Sigmoid colon (tissue), 7 donors: ENCODE measurements around the gene VASP. TPM values are rescaled to one million over a fixed set of nuclear protein-coding genes. Genes with fewer than 3 reads are reported as not detected.

Experiments
- DNase-seq: peaks from one replicate; pipeline ENCODE4 v3.0.0-alpha.2; 2019
- H3K27ac ChIP-seq, 4 donors: fragments of 200-600 bp; sonication (generic); one replicate each; pipeline ENCODE4 v1.5.1; 2016 to 2019; ENCODE audit warnings: mild to moderate bottlenecking in 1 of 4
- H3K27me3 ChIP-seq, 3 donors: fragments of 200-600 bp; sonication (generic); one replicate each; pipeline ENCODE4 v1.5.1; 2019; ENCODE audit warnings: mild to moderate bottlenecking in 1 of 3
- H3K36me3 ChIP-seq, 4 donors: fragments of 200-600 bp; sonication (generic); one replicate each; pipeline ENCODE4 v1.5.1; 2016 to 2019
- H3K4me1 ChIP-seq, 4 donors: fragments of 200-600 bp; sonication (generic); one replicate each; pipeline ENCODE4 v1.5.1; 2017 to 2019
- H3K4me3 ChIP-seq, 4 donors: fragments of 200-600 bp; sonication (generic); one replicate each; pipeline ENCODE4 v1.5.1; 2017 to 2019; ENCODE audit warnings: mild to moderate bottlenecking in 2 of 4, moderate library complexity in 1 of 4
- H3K9me3 ChIP-seq, 4 donors: fragments of 200-600 bp in 3 of 4; sonication (generic) in 3 of 4; one replicate each; pipeline versions ENCODE4 v1.5.1 to v1.6.1; 2013 to 2019
- EP300 ChIP-seq, 4 donors: sonication (generic); formaldehyde crosslinking; IDR thresholded peaks; one replicate each; pipeline ENCODE4 v1.6.1; 2017; ENCODE audit warnings: antibody characterized with exemption in 4 of 4
- POLR2A ChIP-seq, 2 donors: fragments of 450-650 bp; IDR thresholded peaks; one replicate each; pipeline ENCODE4 v1.6.1; 2016; ENCODE audit warnings: antibody characterized with exemption in 2 of 2, mild to moderate bottlenecking in 2 of 2, moderate library complexity in 2 of 2
- POLR2AphosphoS5 ChIP-seq, 4 donors: sonication (generic); formaldehyde crosslinking; IDR thresholded peaks; one replicate each; pipeline ENCODE4 v1.6.1; 2017; ENCODE audit warnings: antibody characterized with exemption in 4 of 4
- WGBS, 2 donors: extraction: QIAGEN DNeasy Blood & Tissue Kit; methylation state at CpG; one replicate each; pipeline ENCODE4 v1.1.7; 2013; 5-methylcytosine and 5-hydroxymethylcytosine counted together
- intact Hi-C: fragments of 100-400 bp; cut with DNase I; formaldehyde crosslinking; loops from one replicate; pipeline ENCODE4 v1.15.1; 2023
- polyA plus RNA-seq, 3 donors: library from polyadenylated mRNA; stranded (reverse); fragments of 200-250 nt; gene quantifications; one replicate each; pipeline ENCODE4 v1.2.3, GENCODE V29; 2013
- total RNA-seq, 4 donors: library from RNA; depleted of rRNA; stranded (reverse); fragments of >200 nt; gene quantifications; one replicate each; pipeline ENCODE4 v1.1.0, GENCODE V29; 2016
- TF ChIP-seq, protein P1 (sequence below), 4 experiments: fragments of 450-650 bp in 3 of 4; fragments of 200-600 bp in 1 of 4; IDR thresholded peaks; one replicate each; pipeline ENCODE4 v1.5.1; 2016 to 2019; ENCODE audit warnings: antibody characterized with exemption in 4 of 4, mild to moderate bottlenecking in 3 of 4, moderate library complexity in 2 of 4
- donor health status: healthy with polysubstance abuse.
- donor health status: Bipolar disorder and iron deficiency.
- donor health status: healthy.

VASP gene
- total and polyA plus RNA-seq, 7 donors: 101 to 223 (median 160) TPM

DNA sequence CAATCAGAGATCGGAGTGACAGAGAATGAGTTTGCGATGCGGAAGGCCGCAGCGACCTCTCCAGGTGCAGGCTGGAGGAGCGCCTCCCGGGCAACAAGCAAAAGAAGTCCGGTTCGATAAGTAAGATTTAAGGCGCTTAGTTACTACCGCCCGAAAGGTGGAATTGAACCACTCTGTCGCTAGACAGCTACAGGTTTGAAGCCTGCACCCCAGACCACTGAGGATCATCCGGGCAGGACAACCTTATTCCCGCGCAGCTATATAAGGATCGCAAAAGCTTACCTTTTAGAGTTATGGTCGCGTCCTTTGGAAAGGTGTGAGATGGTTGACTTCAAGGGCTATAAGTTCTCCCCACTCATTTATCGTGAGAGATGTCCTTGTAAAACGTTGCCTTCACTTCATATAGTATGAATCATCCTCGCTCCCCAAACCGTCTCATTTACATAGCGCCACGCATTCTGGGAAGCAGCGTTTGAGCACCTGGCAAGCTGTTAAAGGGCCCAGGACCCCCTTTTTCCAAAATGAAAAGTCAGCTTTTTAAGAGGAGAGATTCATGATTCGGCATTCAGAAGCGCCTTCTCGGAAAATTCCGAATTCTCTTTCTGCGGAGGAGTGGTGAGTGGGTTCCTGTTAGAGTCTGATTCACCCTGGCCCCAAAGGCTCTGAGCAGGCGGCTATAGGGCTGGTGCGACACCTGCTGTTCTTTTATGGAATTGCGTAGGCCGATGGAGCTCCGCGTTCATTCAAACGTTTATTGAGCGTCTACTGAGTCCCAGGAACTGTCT is 28.6 kb upstream of the VASP start:
- DNase-seq: peak; percentile 91
- TF ChIP-seq, protein P1, sequence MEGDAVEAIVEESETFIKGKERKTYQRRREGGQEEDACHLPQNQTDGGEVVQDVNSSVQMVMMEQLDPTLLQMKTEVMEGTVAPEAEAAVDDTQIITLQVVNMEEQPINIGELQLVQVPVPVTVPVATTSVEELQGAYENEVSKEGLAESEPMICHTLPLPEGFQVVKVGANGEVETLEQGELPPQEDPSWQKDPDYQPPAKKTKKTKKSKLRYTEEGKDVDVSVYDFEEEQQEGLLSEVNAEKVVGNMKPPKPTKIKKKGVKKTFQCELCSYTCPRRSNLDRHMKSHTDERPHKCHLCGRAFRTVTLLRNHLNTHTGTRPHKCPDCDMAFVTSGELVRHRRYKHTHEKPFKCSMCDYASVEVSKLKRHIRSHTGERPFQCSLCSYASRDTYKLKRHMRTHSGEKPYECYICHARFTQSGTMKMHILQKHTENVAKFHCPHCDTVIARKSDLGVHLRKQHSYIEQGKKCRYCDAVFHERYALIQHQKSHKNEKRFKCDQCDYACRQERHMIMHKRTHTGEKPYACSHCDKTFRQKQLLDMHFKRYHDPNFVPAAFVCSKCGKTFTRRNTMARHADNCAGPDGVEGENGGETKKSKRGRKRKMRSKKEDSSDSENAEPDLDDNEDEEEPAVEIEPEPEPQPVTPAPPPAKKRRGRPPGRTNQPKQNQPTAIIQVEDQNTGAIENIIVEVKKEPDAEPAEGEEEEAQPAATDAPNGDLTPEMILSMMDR (IDR thresholded peaks at IDR 0.05): peak; percentile 94 to 100 (median 97)
- TF ChIP-seq POLR2A (IDR thresholded peaks at IDR 0.05) (peak in 1 of 2 donors; percentile 16), POLR2AphosphoS5 (IDR thresholded peaks at IDR 0.05) (peak; percentile 14 to 59 (median 57)), EP300 (IDR thresholded peaks at IDR 0.05) (peak in 1 of 4 donors; percentile 30)
- Histone ChIP-seq H3K4me1 (peaks cover 0 to 12% (median 8%) of the 10 kb centered on the region in 4 donors), H3K36me3 (no peaks in the 10 kb centered on the region), H3K27me3 (no peaks in the 10 kb centered on the region), H3K4me3 (peak overlapping the region; percentile 31 to 53 (median 48)), H3K9me3 (no peaks in the 10 kb centered on the region), H3K27ac (peak overlapping the region; percentile 87 to 96 (median 91))
- WGBS, 2 donors: 0% methylated on average over 39 of the region's 39 CpGs
- intact Hi-C loops: loop anchor here (1.0 kb wide), 1 partner anchor 39 kb away; no protein-coding TSS in a partner anchor

DNA sequence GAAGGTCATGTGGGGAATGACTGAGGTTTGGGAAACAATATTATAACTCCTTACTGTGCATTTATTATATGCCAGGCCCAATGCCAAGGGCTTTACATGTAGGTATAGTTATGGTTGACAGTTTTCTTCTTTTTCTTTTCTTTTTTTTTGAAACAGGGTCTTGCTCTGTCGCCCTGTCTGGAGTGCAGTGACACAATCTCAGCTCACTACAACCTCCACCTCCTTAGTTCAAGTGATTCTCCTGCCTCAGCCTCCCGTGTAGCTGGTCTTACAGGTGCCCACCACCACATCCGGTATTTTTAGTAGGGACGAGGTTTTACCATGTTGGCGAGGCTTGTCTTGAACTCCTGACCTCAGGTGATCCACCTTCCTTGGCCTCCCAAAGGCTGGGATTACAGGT is 24.2 kb upstream of the VASP start:
- peaks cover 0 to under 1% (median 0%) of the 10 kb centered on the region in 4 donors for H3K36me3 ChIP-seq
- H3K27me3 ChIP-seq: no peaks in the 10 kb centered on the region
- no peak overlapping the region for H3K27ac ChIP-seq
- H3K4me3 ChIP-seq: no peak overlapping the region
- DNase-seq: no peak
- peaks cover 0 to 14% (median 11%) of the 10 kb centered on the region in 4 donors for H3K4me1 ChIP-seq
- no peaks in the 10 kb centered on the region for H3K9me3 ChIP-seq
- intact Hi-C loops: no loop called here
- 83 to 92% methylated on average over 5 of the region's 5 CpGs for WGBS, 2 donors
- TF ChIP-seq POLR2AphosphoS5 (IDR thresholded peaks at IDR 0.05) (no peak), EP300 (IDR thresholded peaks at IDR 0.05) (no peak), POLR2A (IDR thresholded peaks at IDR 0.05) (no peak)
- TF ChIP-seq, protein P1 (IDR thresholded peaks at IDR 0.05): no peak

DNA sequence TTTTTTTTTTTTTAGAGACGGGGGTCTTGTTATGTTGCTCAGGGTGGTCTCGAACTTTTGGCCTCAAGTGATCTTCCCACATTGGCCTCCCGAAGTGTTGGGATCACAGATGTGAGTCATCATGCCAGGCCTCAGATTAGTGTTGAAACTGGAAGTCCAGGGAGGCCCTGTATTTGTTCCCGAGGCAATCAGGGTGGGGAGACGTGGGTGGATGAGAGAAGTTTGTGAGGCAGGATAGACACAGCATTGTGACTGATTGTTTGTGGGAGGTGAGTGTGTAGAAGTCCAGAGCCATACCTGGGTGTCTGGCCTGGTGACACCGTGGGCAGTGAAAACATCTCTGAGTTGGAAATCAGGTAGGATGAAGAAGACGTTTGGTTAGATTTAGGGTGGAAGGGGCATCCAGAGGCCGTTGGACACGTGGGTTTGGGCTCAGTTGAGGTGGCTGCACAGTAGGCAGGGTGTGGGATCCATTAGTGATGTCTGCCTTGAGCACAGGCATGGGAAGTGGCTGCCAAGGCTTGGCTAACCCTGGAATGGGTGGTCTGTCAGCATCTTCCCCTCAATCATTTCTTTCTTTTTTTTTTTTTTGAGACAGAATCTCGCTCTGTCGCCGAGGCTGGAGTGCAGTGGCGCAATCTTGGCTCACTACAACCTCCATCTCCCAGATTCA is 22.9 kb upstream of the VASP start:
- 60 to 78% methylated on average over 13 of the region's 13 CpGs for WGBS, 2 donors
- TF ChIP-seq POLR2AphosphoS5 (IDR thresholded peaks at IDR 0.05) (no peak), POLR2A (IDR thresholded peaks at IDR 0.05) (no peak), EP300 (IDR thresholded peaks at IDR 0.05) (no peak)
- TF ChIP-seq, protein P1 (IDR thresholded peaks at IDR 0.05): no peak
- Histone ChIP-seq H3K4me1 (peaks cover 0 to 7% (median 7%) of the 10 kb centered on the region in 4 donors), H3K36me3 (peaks cover 0 to 7% (median 0%) of the 10 kb centered on the region in 4 donors), H3K4me3 (no peak overlapping the region), H3K27ac (no peak overlapping the region), H3K27me3 (no peaks in the 10 kb centered on the region), H3K9me3 (no peaks in the 10 kb centered on the region)
- DNase-seq: no peak
- intact Hi-C loops: no loop called here

DNA sequence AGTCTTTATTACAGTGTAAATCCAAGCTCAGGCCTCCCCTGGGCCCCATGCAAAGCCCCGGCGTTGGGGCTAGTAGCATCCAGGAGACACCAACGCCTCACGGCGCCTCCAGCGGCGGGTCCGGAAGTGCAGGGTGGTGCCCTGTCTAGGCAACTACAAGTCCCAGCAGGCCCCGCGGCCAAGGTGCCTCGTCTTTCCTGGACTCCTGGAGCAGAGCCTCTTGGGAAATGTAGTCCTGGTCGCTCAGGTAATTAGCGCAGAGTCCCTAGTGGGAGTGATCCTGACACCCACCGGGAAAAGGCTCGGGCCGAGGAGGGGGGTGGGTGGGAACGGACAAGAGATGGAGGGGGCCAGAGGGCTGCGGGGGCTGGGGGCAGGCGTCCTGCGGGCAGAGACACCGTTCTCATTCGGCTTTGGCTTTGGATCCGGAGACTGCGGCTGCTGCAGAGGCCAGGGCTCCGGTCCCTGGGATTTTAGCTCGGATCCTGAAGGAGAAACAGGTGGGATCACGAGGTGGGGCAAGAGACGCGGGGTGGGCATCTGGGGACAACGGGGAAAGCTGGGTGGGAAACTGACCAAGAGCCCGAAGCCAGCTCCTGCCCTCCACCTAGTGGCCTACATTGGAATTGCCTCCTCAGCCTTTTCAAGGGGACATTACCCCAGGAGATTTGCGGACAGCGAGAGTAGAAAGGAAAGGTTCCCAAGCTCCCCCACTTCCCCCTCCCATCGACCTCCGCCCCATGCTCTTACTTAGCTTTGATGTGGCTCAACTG is 21.8 kb upstream of the VASP start:
- WGBS, 2 donors: 0 to 1% methylated on average over 35 of the region's 35 CpGs
- H3K27me3 ChIP-seq: no peaks in the 10 kb centered on the region
- intact Hi-C loops: no loop called here
- no peaks in the 10 kb centered on the region for H3K9me3 ChIP-seq
- peak; percentile 99 for DNase-seq
- H3K4me3 ChIP-seq: peak overlapping the region; percentile 57 to 76 (median 63)
- H3K36me3 ChIP-seq: peaks cover 0 to 7% (median 0%) of the 10 kb centered on the region in 4 donors
- TF ChIP-seq, protein P1 (IDR thresholded peaks at IDR 0.05): peak; percentile 67 to 85 (median 76)
- TF ChIP-seq POLR2A (IDR thresholded peaks at IDR 0.05): no peak
- peak in 2 of 4 donors; percentile 11 to 25 for TF ChIP-seq POLR2AphosphoS5 (IDR thresholded peaks at IDR 0.05)
- H3K4me1 ChIP-seq: peaks cover 0 to 7% (median 7%) of the 10 kb centered on the region in 4 donors
- H3K27ac ChIP-seq: peak overlapping the region; percentile 82 to 91 (median 86)
